ENCODE results near the gene CAMSAP3.

Gene CAMSAP3, protein sequence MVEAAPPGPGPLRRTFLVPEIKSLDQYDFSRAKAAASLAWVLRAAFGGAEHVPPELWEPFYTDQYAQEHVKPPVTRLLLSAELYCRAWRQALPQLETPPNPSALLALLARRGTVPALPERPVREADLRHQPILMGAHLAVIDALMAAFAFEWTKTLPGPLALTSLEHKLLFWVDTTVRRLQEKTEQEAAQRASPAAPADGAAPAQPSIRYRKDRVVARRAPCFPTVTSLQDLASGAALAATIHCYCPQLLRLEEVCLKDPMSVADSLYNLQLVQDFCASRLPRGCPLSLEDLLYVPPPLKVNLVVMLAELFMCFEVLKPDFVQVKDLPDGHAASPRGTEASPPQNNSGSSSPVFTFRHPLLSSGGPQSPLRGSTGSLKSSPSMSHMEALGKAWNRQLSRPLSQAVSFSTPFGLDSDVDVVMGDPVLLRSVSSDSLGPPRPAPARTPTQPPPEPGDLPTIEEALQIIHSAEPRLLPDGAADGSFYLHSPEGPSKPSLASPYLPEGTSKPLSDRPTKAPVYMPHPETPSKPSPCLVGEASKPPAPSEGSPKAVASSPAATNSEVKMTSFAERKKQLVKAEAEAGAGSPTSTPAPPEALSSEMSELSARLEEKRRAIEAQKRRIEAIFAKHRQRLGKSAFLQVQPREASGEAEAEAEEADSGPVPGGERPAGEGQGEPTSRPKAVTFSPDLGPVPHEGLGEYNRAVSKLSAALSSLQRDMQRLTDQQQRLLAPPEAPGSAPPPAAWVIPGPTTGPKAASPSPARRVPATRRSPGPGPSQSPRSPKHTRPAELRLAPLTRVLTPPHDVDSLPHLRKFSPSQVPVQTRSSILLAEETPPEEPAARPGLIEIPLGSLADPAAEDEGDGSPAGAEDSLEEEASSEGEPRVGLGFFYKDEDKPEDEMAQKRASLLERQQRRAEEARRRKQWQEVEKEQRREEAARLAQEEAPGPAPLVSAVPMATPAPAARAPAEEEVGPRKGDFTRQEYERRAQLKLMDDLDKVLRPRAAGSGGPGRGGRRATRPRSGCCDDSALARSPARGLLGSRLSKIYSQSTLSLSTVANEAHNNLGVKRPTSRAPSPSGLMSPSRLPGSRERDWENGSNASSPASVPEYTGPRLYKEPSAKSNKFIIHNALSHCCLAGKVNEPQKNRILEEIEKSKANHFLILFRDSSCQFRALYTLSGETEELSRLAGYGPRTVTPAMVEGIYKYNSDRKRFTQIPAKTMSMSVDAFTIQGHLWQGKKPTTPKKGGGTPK

DNA sequence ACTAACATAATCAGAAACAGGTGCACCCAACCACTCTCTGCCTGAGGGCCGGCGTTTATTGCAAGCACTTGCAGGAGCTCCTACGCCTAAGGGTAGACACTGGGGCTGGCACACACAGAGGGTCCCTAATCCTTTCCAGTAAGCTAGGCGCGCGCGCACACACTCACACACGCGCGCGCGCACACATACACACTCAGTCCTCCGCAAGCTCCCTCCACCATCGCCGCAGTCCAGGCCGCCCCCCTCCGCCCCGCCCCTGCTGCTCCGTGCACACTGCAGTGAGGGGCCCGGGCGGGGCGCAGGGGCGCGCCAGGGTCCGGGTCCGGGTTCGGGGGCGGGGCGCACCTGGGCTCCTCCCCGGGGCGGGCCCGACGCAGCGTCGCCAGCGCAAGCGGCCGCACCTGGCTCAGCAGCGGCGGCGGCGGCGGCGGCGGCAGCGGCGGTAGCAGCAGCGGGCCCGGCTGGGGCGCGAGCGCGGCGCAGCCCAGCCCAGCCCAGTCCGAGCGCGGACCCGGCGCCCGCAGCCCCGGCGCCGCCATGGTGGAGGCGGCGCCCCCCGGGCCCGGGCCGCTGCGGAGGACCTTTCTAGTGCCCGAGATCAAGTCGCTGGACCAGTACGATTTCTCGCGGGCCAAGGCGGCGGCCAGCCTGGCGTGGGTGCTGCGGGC is at the start of gene CAMSAP3:
Gene CAMSAP3, plus strand, starts transcription at position 398 of the 668 bp plus-strand sequence. Its CDS starts 140 bp downstream, at position 538.
- DNase-seq (ENCODE audit: low read depth in 2 of 3, low spot score in 1 of 3): peak in 2 of 3 donors; percentile 23 to 30

DNA sequence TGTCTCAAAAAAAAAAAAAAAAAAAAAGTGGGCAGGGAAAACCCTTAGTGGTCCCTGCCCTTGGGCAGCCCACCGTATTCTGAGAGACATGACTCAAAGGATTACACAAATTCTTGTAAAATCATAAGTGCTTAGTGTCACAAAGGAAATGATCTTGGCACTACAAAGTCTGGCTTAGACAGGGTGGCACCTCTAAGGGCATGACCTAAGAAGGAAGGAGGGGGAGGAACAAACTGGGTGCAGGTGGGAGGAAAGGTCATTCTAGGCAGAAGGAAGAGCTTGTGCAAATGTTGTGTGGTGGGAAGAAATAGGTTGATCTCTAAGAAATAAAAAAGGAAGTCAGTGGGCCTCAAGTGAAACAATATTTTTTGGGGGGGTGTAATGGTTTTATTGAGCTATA is 49.8 kb upstream of the CAMSAP3 start:
- DNase-seq (ENCODE audit: low read depth in 2 of 3, low spot score in 1 of 3): no peak

DNA sequence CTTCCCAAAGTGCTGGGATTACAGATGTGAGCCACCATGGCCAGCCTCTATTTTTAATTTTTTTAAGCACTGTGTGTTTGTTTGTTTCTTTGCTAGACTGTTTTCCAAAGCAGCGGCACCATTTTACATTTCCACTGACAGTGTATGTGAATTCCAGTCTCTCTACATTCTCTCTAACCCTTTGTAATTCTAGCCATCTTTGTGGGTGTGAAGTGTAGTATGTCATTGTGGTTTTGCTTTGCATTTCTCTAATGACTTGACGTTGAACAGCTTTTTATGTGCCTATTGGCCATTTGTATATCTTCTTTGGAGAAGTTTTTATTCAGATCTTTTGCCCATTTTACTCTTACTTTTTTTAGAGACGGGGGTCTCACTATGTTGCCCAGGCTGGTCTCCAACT is 48.5 kb upstream of the CAMSAP3 start:
- DNase-seq (ENCODE audit: low read depth in 2 of 3, low spot score in 1 of 3): no peak

DNA sequence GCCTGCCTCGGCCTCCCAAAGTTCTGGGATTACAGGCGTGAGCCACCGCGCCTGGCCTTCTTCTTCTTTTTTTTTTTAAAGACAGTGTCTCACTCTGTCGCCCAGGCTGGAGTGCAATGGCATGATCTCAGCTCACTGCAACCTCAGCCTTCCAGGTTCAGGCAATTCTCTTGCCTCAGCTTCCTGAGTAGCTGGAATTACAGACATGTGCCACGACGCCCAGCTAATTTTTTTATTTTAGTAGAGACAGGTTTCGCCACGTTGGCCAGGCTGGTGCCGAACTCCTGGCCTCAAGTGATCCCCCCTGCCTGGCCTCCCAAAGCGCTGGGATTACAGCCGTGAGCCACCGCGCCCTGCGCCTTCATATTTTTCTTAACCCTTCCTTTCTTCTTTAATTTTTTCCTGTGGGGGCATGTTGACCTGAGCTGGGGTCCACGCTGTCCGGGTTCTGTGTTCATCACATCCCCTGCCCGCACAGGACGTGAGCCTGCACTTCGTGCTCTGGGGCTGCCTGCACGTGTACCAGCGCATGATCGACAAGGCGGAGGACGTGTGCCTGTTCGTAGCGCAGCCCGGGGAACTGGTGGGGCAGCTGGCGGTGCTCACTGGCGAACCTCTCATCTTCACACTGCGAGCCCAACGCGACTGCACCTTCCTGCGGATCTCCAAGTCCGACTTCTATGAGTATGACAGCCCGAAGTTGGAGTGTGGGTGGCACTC is 46.1 kb upstream of the CAMSAP3 start:
- DNase-seq (ENCODE audit: low read depth in 2 of 3, low spot score in 1 of 3): no peak

DNA sequence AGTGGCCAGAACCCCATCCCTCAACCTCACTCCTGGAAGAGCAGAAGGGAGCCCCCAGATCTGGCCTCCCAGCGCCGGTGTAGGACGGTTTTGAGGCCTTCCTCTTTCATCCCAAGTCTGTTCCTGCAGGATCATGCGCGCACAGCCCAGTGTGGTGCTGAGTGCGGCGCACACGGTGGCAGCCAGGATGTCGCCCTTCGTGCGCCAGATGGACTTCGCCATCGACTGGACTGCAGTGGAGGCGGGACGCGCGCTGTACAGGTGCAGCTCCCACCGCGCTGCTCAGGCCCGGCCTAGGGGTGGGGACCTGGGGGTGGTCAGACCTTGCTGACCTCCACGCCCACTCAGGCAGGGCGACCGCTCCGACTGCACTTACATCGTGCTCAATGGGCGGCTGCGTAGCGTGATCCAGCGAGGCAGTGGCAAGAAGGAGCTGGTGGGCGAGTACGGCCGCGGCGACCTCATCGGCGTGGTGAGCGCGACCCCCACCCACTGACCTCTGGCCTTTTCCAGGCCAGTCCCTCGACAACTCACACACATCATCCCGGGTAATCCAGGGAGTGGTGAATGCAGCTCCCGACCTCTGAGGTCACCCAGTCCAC is 45.4 kb upstream of the CAMSAP3 start:
- no peak for DNase-seq (ENCODE audit: low read depth in 2 of 3, low spot score in 1 of 3)

DNA sequence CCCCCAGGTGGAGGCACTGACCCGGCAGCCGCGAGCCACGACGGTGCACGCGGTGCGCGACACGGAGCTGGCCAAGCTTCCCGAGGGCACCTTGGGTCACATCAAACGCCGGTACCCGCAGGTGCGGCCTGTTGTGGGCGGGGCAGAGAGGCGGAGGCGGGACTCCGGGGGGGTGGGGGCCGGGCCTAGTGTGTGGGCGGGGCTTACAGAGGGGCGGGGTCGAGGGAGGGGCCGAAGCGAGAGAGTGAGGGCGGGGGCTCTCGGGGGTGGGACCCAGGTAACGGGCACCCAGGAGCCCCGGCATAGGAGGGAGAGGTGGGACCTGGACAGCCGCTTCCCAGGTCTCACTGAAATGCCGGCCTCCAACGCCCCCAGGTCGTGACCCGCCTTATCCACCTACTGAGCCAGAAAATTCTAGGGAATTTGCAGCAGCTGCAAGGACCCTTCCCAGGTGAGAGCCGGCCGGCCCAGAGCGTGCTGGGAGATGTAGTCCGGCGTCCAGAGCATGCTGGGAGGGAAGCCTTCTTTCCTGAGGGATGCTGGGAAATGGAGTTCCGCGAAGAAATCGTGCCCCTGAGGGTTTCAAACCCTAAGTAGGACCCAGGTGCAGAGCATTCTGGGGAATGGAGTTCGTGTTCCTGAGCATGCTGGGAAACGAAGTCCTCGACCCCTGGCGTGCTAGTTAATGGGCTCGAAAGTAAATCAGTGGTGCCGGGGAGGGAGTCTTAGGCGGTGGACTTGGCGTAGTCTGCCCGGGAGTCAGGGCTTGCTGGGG is 44.5 kb upstream of the CAMSAP3 start:
- peak in 2 of 3 donors; percentile 21 to 32 for DNase-seq (ENCODE audit: low read depth in 2 of 3, low spot score in 1 of 3)

DNA sequence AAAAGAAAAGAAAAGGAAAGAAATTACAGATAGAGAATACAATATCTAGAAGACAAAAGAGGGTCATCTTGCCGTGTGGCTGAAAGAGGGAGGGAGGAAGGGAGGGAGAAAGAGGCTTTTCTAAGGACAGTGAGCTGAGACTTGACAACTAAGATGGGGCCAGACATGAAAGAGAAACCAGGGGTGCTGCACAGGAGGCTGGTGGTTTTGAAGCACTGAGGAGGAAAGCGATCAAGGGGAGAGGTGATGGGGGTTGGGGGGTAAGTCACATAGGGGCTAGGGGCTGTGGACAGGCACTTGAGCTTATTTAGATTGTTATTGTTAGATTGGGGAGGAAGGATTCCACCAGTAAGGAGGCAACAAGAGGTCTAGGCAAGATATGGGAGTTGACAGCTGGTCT is 42.9 kb upstream of the CAMSAP3 start:
- no peak for DNase-seq (ENCODE audit: low read depth in 2 of 3, low spot score in 1 of 3)

DNA sequence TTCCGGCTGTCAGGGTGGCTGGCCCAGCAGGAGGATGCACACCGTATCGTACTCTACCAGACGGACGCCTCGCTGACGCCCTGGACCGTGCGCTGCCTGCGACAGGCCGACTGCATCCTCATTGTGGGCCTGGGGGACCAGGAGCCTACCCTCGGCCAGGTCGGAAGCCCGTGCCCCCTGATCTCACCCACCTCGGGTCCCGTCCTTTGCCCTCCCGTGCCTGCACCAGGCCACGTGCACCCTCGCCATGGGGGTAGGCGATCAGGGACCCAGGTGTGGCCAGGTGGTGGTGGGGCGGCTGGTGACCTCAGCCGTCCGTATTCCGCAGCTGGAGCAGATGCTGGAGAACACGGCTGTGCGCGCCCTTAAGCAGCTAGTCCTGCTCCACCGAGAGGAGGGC is 41.1 kb upstream of the CAMSAP3 start:
- DNase-seq (ENCODE audit: low read depth in 2 of 3, low spot score in 1 of 3): no peak

DNA sequence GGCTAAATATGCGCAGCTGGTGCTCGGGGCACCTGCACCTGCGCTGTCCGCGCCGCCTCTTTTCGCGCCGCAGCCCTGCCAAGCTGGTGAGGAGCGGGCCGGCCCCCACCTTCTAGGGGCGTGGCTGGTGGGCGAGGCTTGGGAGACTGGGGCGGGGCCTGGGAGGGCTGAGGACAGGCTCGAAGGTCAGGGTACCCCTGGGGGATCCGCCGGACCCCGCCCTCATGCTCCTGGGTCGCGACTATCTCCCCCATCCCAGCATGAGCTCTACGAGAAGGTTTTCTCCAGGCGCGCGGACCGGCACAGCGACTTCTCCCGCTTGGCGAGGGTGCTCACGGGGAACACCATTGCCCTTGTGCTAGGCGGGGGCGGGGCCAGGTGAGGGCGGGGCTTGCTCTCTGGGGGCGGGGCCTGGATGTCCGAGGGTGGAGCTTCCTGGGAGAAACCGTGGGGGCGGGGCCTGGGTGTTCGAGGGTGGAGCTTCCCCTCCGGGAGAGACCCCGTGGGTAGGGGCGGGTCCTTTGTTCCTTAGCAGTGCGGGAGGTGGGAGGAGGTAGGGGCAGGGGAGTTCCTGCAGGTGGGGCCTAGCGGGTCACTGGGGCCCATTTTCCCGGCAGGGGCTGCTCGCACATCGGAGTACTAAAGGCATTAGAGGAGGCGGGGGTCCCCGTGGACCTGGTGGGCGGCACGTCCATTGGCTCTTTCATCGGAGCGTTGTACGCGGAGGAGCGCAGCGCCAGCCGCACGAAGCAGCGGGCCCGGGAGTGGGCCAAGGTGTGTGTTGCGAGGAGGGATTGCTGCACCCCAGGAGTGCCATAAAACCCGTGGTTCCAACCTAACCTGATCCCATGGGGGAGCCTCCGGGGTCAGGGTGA is 40.4 kb upstream of the CAMSAP3 start:
- peak; percentile 23 to 45 (median 24) for DNase-seq (ENCODE audit: low read depth in 2 of 3, low spot score in 1 of 3)

DNA sequence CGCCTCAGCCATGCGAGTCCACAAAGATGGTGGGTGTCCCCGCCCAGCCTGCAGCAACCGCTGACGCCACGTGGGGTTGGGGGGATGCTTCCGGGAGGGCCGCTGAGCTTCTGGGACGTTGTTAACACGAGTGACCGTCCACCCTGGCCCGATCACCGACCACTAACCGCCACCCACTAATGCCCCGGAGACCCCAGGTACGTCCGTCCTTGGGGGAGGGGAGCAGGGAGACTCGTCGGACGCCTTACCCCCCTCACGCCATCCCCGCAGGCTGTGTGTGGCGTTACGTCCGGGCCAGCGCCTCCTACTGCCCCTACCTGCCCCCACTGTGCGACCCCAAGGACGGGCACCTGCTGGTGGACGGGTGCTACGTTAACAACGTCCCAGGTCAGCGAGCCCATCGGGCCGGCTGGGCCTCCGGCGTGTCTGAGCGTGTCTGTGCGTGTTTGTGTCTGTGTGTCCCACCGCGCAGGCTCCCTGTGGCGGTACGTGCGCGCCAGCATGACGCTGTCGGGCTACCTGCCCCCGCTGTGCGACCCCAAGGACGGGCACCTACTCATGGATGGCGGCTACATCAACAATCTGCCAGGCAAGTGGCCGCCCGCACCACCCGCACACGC is 38.9 kb upstream of the CAMSAP3 start:
- DNase-seq (ENCODE audit: low read depth in 2 of 3, low spot score in 1 of 3): no peak

DNA sequence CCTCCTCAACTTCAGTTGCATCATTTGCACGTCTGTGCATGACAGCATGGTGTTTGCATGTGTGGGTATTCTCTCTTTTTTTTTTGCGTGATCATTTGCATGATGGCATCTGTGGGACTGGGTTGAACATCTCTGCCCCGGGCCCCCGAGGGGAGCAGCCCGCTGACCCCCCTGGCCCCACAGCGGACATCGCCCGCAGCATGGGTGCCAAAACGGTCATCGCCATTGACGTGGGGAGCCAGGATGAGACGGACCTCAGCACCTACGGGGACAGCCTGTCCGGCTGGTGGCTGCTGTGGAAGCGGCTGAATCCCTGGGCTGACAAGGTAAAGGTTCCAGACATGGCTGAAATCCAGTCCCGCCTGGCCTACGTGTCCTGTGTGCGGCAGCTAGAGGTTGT is 37.0 kb upstream of the CAMSAP3 start:
- DNase-seq (ENCODE audit: low read depth in 2 of 3, low spot score in 1 of 3): no peak

DNA sequence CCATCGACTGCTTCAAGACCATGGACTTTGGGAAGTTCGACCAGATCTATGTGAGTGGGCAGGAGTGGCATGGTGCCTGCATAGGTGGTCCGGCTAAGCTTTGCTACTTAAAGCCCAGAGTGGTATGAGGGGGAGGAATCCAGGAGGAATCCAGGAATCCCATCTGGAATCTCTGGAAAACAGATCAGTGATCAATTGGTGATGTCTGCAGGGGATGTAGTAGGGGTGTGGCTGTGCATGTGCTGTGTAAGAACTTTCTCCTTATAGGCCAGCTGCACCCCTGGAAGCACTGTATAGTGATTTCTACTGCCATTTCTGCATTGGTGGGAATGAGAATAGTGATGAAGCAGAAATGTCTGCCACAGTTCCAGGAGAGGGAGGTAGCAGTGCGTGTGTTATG is 36.6 kb upstream of the CAMSAP3 start:
- no peak for DNase-seq (ENCODE audit: low read depth in 2 of 3, low spot score in 1 of 3)

DNA sequence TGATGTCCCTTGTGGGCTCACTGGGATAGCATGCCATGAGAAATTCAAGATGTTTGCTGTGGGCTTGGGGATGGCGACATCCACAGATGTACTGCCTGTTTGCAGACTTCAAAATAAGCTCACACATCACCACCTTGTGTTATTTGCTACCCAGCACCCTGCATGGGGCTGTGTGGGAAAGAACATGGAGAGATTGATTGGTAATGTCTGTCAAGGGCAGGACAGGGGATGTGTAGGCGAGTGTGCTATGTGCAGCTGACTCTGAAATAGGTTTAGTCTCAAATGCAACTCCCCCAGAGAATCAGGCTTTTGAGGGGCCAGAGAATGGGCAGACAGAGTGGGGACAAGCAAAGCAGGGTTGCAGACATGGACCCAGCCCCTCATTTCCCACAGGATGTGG is 35.4 kb upstream of the CAMSAP3 start:
- no peak for DNase-seq (ENCODE audit: low read depth in 2 of 3, low spot score in 1 of 3)

DNA sequence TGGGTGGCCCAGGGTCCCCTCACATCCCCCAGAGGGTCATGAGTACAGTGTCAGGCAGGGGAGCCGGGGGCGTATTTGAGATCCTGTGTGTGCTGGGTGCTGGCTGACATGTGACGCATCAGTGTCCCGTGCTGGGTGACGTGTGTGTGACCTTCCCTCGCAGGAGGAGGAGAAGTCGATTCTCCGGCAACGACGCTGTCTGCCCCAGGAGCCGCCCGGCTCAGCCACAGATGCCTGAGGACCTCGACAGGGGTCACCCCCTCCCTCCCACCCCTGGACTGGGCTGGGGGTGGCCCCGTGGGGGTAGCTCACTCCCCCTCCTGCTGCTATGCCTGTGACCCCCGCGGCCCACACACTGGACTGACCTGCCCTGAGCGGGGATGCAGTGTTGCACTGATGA is 34.3 kb upstream of the CAMSAP3 start:
- DNase-seq (ENCODE audit: low read depth in 2 of 3, low spot score in 1 of 3): no peak

DNA sequence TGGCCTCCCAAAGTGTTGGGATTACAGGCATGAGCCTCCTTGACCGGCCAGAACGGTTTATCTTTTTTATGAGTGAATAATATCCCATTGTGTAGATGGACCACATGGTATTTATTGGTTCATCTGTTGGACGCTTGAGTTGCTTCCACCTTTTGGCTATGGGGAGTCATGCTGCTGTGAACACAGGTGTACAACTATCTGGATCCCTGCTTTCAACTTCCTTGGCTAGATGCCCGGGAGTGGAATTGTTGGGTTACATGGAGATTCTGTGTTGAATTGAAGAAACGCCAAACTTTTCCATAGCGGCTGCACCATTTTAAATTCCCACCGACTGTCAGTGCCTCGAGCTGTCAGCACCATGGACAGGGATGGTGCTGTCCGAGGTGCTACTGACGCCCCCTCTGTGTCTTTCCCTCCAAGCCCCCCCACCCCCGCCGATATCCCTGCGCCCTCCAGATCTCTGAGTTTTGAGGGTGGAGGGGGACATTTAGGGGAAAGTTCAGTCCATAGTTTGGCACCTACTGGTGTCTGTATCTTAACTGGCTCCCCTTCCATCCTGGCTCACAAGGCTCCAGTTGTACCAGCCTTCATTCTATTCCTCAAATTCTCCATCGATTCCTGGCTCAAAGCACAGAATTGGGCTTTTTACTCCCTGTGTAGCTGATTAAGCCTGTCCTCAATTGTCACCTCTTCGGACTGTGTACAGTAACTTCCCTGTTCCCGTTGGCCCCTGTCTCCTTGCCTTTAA is 32.8 kb upstream of the CAMSAP3 start:
- no peak for DNase-seq (ENCODE audit: low read depth in 2 of 3, low spot score in 1 of 3)

DNA sequence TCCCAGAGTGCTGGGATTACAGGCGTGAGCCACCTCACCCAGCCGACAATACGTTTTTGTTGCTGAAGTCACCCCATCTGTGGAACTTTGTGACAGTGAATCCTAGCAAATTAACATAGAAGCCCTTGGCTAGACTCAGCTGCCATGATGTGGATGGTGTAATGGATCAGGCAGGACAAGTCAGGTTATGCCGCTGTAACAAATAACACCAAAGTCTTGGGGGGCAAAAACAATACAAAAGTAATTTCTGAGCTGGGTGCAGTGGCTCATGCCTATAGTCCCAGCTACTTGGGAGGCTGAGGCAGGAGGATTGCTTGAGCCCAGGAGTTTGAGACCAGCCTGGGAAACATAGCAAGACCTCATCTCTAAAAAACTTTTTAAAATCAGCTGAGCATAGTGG is 30.8 kb upstream of the CAMSAP3 start:
- DNase-seq (ENCODE audit: low read depth in 2 of 3, low spot score in 1 of 3): no peak

DNA sequence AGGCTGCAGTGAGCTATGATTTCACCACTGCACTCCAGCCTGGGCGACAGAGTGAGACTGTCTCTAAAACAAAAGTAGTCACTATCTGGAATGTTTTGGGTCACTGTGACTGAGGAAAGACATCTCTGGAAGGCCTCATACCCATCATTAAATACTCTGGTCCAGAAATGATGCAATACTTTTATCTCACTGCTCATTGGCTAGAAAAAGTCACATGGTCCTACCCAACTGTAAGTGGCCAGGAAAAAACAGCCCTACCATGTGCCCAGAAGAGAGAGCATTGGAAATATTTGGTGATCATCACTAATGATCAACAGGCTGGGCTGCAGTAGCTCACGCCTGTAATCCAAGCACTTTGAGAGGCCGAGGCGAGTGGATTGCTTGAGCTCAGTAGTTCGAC is 30.3 kb upstream of the CAMSAP3 start:
- DNase-seq (ENCODE audit: low read depth in 2 of 3, low spot score in 1 of 3): no peak
